Stimulated activated naive CD8-positive, alpha-beta T cell treated with anti-CD3 and anti-CD28 coated beads, Interleukin-15, Interleukin-2, amounts not matched to agents 100 U/mL and 50 U/mL, for 24 hours (primary cell): ENCODE data around the gene CKAP5.
A peak's percentile ranks its signal among the peaks of the same experiment; 100 is the strongest.

Source experiments
- ATAC-seq: fragments of 150-1000 bp; cut with Tn5 transposase; one replicate; pipeline ENCODE4 v1.10.0; 2021
- DNase-seq: peaks from one replicate; pipeline ENCODE4 v3.0.0; 2021

The CKAP5 gene

GRCh38 chr11:46845740-46846509, at the start of gene CKAP5:
Gene CKAP5, minus strand, starts transcription at chr11:46846280. Its CDS starts 25,049 bp downstream, at chr11:46821231.
- DNase-seq (peak; percentile 90), ATAC-seq (peak; percentile 97)

- DNase-seq (no peak), ATAC-seq (no peak)
These were observed 49.7 kb upstream of the CKAP5 start for GRCh38 chr11:46895821-46896220.

- no peak for ATAC-seq
- DNase-seq, result no peak
These were observed 48.9 kb upstream of the CKAP5 start for GRCh38 chr11:46894961-46895360.

GRCh38 chr11:46894506-46894905, 48.4 kb upstream of the CKAP5 start:
- DNase-seq (no peak), ATAC-seq (no peak)

GRCh38 chr11:46892838-46893237, 46.8 kb upstream of the CKAP5 start:
- DNase-seq (no peak), ATAC-seq (no peak)

- DNase-seq, result no peak
- no peak for ATAC-seq
These were observed 46.0 kb upstream of the CKAP5 start for GRCh38 chr11:46892109-46892508.

- no peak for ATAC-seq
- DNase-seq, result no peak
These were observed 44.6 kb upstream of the CKAP5 start for GRCh38 chr11:46890665-46891064.

GRCh38 chr11:46889689-46890475, 43.8 kb upstream of the CKAP5 start:
- DNase-seq (peak; percentile 79), ATAC-seq (peak; percentile 82)

- no peak for ATAC-seq
These were observed 43.2 kb upstream of the CKAP5 start for GRCh38 chr11:46889251-46889650.

GRCh38 chr11:46888636-46889035, 42.6 kb upstream of the CKAP5 start:
- DNase-seq (no peak), ATAC-seq (no peak)

More at GRCh38 chr11:46889251-46889650, 43.2 kb upstream of the CKAP5 start:
- no peak for DNase-seq

- ATAC-seq (no peak), DNase-seq (no peak)
These were observed 40.1 kb upstream of the CKAP5 start for GRCh38 chr11:46886211-46886610.

GRCh38 chr11:46879056-46879585, 33.0 kb upstream of the CKAP5 start:
- no peak for DNase-seq

GRCh38 chr11:46877580-46877979, 31.5 kb upstream of the CKAP5 start:
- DNase-seq (no peak), ATAC-seq (no peak)

More at GRCh38 chr11:46879056-46879585, 33.0 kb upstream of the CKAP5 start:
- no peak for ATAC-seq

- no peak for ATAC-seq
- no peak for DNase-seq
These were observed 30.4 kb upstream of the CKAP5 start for GRCh38 chr11:46876471-46876870.

- no peak for ATAC-seq
- no peak for DNase-seq
These were observed 28.5 kb upstream of the CKAP5 start for GRCh38 chr11:46874586-46874985.

GRCh38 chr11:46868912-46869311, 22.8 kb upstream of the CKAP5 start:
- no peak for ATAC-seq
- no peak for DNase-seq

GRCh38 chr11:46865340-46865739, 19.3 kb upstream of the CKAP5 start:
- DNase-seq (no peak), ATAC-seq (no peak)

GRCh38 chr11:46860218-46860617, 14.1 kb upstream of the CKAP5 start:
- no peak for DNase-seq

GRCh38 chr11:46858920-46859546, 13.0 kb upstream of the CKAP5 start:
- ATAC-seq, result no peak
- no peak for DNase-seq

More at GRCh38 chr11:46860218-46860617, 14.1 kb upstream of the CKAP5 start:
- no peak for ATAC-seq

- DNase-seq, result no peak
- no peak for ATAC-seq
These were observed 11.6 kb upstream of the CKAP5 start for GRCh38 chr11:46857666-46858065.

GRCh38 chr11:46856605-46857343, 10.7 kb upstream of the CKAP5 start:
- ATAC-seq, result no peak

GRCh38 chr11:46855863-46856262, 9.8 kb upstream of the CKAP5 start:
- DNase-seq (no peak), ATAC-seq (no peak)

More at GRCh38 chr11:46856605-46857343, 10.7 kb upstream of the CKAP5 start:
- no peak for DNase-seq
